ENCODE measurements around the gene ELOB. TPM values are rescaled to one million over a fixed set of nuclear protein-coding genes. Genes with fewer than 3 reads are reported as not detected.
"Not testable (repeated sequence)": the region's sequence is repeated elsewhere in the genome, so short reads cannot be mapped to it uniquely, and the experiment has no call there.

Gene ELOB
- total RNA-seq, 1 donor from 2014 or later: 344 TPM

DNA sequence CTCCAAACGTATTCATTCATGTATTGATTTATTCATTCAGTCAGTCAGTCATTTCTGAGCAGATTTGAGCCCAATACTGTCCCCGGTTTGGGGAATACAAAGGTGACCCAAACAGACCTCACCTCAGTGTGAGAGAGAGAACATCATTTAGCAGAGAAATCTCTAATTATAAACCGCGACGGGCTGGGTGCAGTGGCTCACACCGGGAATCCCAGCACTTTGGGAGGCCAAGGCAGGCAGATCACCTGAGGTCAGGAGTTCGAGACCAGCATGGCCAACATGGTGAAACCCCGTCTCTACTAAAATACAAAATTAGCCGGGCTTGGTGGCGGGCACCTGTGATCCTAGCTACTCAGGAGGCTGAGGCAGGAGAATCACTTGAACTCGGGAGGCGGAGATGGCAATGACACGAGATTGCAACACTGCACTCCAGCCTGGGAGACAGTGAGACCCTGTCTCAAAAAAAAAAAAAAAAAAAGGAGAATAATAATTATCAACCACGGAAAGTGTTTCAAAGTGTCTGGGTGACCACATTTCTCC, 55.4 kb downstream of the ELOB start:
- not testable (repeated sequence) for DNase-seq (ENCODE audit: low read depth in 2 of 2)

Other genes starting within 250 kb of the ELOB start
- under 0.01 TPM in 1 of 2 replicates, not detected in the other for gene CEMP1, start 245.9 kb downstream of the ELOB start, total RNA-seq
- 12.6 and 16.3 TPM in 2 replicates for gene PDPK1, start 239.3 kb downstream of the ELOB start, total RNA-seq
- gene KCTD5, start 94.8 kb downstream of the ELOB start, total RNA-seq: 13.3 and 17.5 TPM in 2 replicates
- under 0.01 and 0.20 TPM in 2 replicates for gene PRSS27, start 57.1 kb downstream of the ELOB start, total RNA-seq
- 24.0 and 45.2 TPM in 2 replicates for gene SRRM2, start 24.6 kb downstream of the ELOB start, total RNA-seq
- not detected in 2 replicates for gene PRSS33, start 10.3 kb upstream of the ELOB start, total RNA-seq
- not detected in 2 replicates for gene PRSS41, start 21.2 kb upstream of the ELOB start, total RNA-seq
- gene PRSS21, start 40.0 kb upstream of the ELOB start, total RNA-seq: 0.40 and 2.2 TPM in 2 replicates
- 0.65 TPM in 1 of 2 replicates, not detected in the other for gene ZG16B, start 53.0 kb upstream of the ELOB start, total RNA-seq
- not detected in 2 replicates for gene PRSS22, start 80.9 kb upstream of the ELOB start, total RNA-seq
- 28.3 and 32.1 TPM in 2 replicates for gene FLYWCH2, start 105.9 kb upstream of the ELOB start, total RNA-seq
- 17.7 and 17.9 TPM in 2 replicates for gene FLYWCH1, start 134.7 kb upstream of the ELOB start, total RNA-seq
- not detected in 2 replicates for gene KREMEN2, start 187.0 kb upstream of the ELOB start, total RNA-seq
- gene PAQR4, start 192.1 kb upstream of the ELOB start, total RNA-seq: 2.6 and 4.1 TPM in 2 replicates
- 0.99 and 2.0 TPM in 2 replicates for gene PKMYT1, start 203.2 kb upstream of the ELOB start, total RNA-seq
- not detected in 2 replicates for gene CLDN9, start 235.6 kb upstream of the ELOB start, total RNA-seq
- not detected in 2 replicates for gene CLDN6, start 240.9 kb upstream of the ELOB start, total RNA-seq
- 44.2 and 54.8 TPM in 2 replicates for gene TNFRSF12A, start 243.1 kb upstream of the ELOB start, total RNA-seq
- 4.6 and 6.1 TPM in 2 replicates for gene HCFC1R1, start 246.7 kb upstream of the ELOB start, total RNA-seq
- gene THOC6, start 246.8 kb upstream of the ELOB start, total RNA-seq: 17.2 and 18.3 TPM in 2 replicates